Dorsolateral prefrontal cortex (tissue), 118 donors: ENCODE data around the gene STPG4. TPM values are rescaled to one million over a fixed set of nuclear protein-coding genes. Genes with fewer than 3 reads are reported as not detected.

Experiments used
- total RNA-seq, 120 experiments: library from RNA; stranded (reverse); gene quantifications; one replicate each; pipeline versions ENCODE4 v1.2.3 to v1.2.4, GENCODE V29; 2022

The STPG4 gene
- total RNA-seq, 120 experiments from 2014 or later, result 0.29 to 2.8 (median 0.96) TPM; not detected in 31

Other genes with a start within 250 kb of the STPG4 start
- 100 to 1,000 TPM in 9 of 120 experiments, 10 to 100 TPM in 111; 44.0 to 113 (median 78.3) TPM for gene MCFD2, start 239.5 kb downstream of the STPG4 start, total RNA-seq
- gene TTC7A, start 214.1 kb downstream of the STPG4 start, total RNA-seq, result 10 to 100 TPM; 15.2 to 63.1 (median 25.3) TPM
- gene CALM2, start 21.2 kb upstream of the STPG4 start, total RNA-seq, result 1,000 to 10,000 TPM in 105 of 120 experiments, 100 to 1,000 TPM in 15; 591 to 1,720 (median 1,301) TPM
- 10 to 100 TPM in 2 of 120 experiments, 1 to 10 TPM in 104, under 1 TPM in 10, not detected in 4; 0.62 to 11.2 (median 1.9) TPM for gene EPCAM, start 214.0 kb upstream of the STPG4 start, total RNA-seq
- 10 to 100 TPM; 19.7 to 57.3 (median 39.9) TPM for gene MSH2, start 247.8 kb upstream of the STPG4 start, total RNA-seq